ENCODE measurements around the gene FAM72D.
"Not testable (repeated sequence)": the region's sequence is repeated elsewhere in the genome, so short reads cannot be mapped to it uniquely, and the experiment has no call there.

FAM72D gene

DNA sequence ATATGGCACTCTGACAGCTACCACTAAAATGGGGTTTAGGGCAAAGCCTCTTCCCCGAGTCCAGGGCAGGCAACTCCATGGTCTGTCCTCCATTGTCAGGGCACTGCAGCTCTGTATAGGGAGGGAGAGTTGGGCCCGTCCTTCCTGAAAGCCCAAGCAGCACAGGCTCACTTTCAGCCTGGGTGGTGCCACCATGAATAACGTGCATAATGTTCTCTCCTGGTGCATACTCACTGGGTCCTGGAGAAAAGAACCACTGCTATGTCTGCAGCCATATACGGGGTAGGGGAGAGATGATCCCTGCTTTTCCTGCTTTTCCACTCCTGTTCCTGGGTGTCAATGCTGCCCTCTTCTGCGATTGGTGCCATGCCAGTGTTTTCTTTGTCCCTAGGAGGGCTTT lies 60.1 kb downstream of the FAM72D start:
- not testable (repeated sequence) for DNase-seq

DNA sequence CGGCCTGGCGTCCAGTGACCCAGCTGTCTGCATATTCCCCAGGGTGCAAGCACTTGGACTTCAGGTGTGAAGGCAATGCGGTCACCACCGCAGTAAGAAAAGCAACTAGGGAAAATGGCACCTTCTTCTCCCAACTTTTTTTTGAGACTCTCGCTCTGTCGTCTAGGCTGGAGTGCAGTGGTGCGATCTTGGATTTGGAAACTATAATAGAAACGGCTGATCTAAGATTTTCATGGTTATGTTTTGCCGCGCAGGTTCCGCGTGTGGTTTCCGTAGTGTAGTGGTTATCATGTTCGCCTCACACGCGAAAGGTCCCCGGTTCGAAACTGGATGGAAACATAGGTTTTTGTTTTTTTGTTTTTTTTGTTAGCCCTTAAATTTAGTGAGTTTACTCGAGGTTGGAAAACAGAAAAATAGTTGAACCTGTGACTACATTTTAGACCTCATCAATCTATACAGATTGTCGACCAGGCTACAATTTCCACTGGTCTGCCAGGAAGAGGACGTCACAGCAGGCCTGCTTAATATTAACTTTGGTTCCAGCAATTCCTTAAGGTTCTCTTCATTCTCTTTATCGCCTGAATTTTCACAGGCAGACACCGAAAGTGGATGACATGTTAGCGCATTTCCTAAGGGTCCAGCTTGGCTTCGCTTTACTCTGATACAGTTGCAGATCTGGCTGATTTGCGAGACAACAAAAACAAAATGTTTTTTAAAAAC lies 61.3 kb downstream of the FAM72D start:
- not testable (repeated sequence) for DNase-seq

GRCh38 chr1:145157715-145158114 lies 61.9 kb downstream of the FAM72D start:
- DNase-seq = not testable (repeated sequence)

- not testable (repeated sequence) for DNase-seq
These were observed 65.4 kb downstream of the FAM72D start for GRCh38 chr1:145161046-145161752.
